Panc1 (cell line): ENCODE data around the gene NUDT9. TPM values are rescaled to one million over a fixed set of nuclear protein-coding genes. Genes with fewer than 3 reads are reported as not detected.
A peak's percentile ranks its signal among the peaks of the same experiment; 100 is the strongest.

Experiments
- ATAC-seq: fragments of 200-7000 bp; cut with Tn5 transposase; 2 replicates; pipeline ENCODE4 v1.9.1; 2020; ENCODE audit warnings: mild to moderate bottlenecking, moderate library complexity
- BruUV-seq: library from RNA; stranded (reverse); fragments of 400-500 nt; replicated peaks from 2 replicates; lab custom pipeline; 2021; lab: Mats Ljungman, UMichigan
- CTCF ChIA-PET: fragments of 300-600 bp; sonication (Branson Sonifier 250); formaldehyde crosslinking; loops from one replicate; lab custom pipeline; 2022; ENCODE audit warnings: antibody characterized with exemption; lab: Charles Lee
- POLR2A ChIA-PET: fragments of 300-600 bp; sonication (Branson Sonifier 250); formaldehyde crosslinking; loops from one replicate; lab custom pipeline; 2022; ENCODE audit warnings: antibody characterized with exemption; lab: Charles Lee
- DNase-seq: peaks from one replicate; pipeline ENCODE4 v3.0.0-alpha.2; 2010; ENCODE audit warnings: low read depth, low spot score
- H3K27ac ChIP-seq: 2 replicates; pipeline ENCODE4 v1.5.1; 2011; ENCODE audit warnings: mild to moderate bottlenecking, low read length, inconsistent platforms
- H3K27me3 ChIP-seq: fragments of 200-500 bp; sonication (Bioruptor generic); 2 replicates; pipeline ENCODE4 v1.6.0; 2014; ENCODE audit warnings: low read length, inconsistent platforms; ENCODE audit not compliant: control insufficient read depth, insufficient read depth
- H3K36me3 ChIP-seq: fragments of 200-500 bp; sonication (Bioruptor generic); 2 replicates; pipeline ENCODE4 v1.5.1; 2014; ENCODE audit warnings: inconsistent platforms, mild to moderate bottlenecking, low read length, moderate library complexity; ENCODE audit not compliant: control insufficient read depth, insufficient read depth
- H3K4me1 ChIP-seq: 2 replicates; pipeline ENCODE4 v1.5.1; 2011; ENCODE audit warnings: inconsistent platforms, mild to moderate bottlenecking, low read length, moderate library complexity; ENCODE audit not compliant: control insufficient read depth, insufficient read depth
- H3K4me3 ChIP-seq, 2 experiments: 2 replicates each; pipeline ENCODE4 v1.5.1; 2011 to 2012; ENCODE audit warnings: low read depth in 2 of 2, low read length in 2 of 2, mild to moderate bottlenecking in 2 of 2, inconsistent platforms in 1 of 2, moderate library complexity in 1 of 2
- H3K9me3 ChIP-seq: fragments of 200-500 bp; sonication (Bioruptor generic); 2 replicates; pipeline ENCODE4 v1.5.1; 2014; ENCODE audit warnings: low read depth, mild to moderate bottlenecking, inconsistent platforms, low read length, moderate library complexity; ENCODE audit not compliant: control insufficient read depth, insufficient read depth
- POLR2AphosphoS5 ChIP-seq: IDR thresholded peaks from 2 replicates; pipeline ENCODE4 v1.6.1; 2012; ENCODE audit warnings: mild to moderate bottlenecking, low read depth, low read length, moderate library complexity
- SIN3A ChIP-seq: IDR thresholded peaks from 2 replicates; pipeline ENCODE4 v1.6.1; 2012; ENCODE audit warnings: low read depth, mild to moderate bottlenecking, low read length, moderate library complexity, borderline replicate concordance; ENCODE audit not compliant: insufficient read depth
- TCF7L2 ChIP-seq: IDR thresholded peaks from 2 replicates; pipeline ENCODE4 v1.6.1; 2011; ENCODE audit warnings: mild to moderate bottlenecking, low read depth, low read length, inconsistent platforms
- in situ Hi-C: cut with HindIII; loops from 2 replicates; pipeline ENCODE4 v1.10.0; 2016; ENCODE audit warnings: low sequenced_read_pairs, low pct_unique_long_range_greater_than_20kb
- intact Hi-C: fragments of 100-400 bp; cut with micrococcal nuclease; formaldehyde crosslinking; loops from one replicate; pipeline ENCODE4 v1.10.0; 2022; ENCODE audit not compliant: unreplicated experiment
- total RNA-seq: library from RNA; stranded (reverse); gene quantifications from one replicate; pipeline ENCODE4 v1.2.1, GENCODE V29; 2021; ENCODE audit not compliant: unreplicated experiment
- TF ChIP-seq, protein P1 (sequence below), 2 experiments: IDR thresholded peaks; 2 replicates each; pipeline ENCODE4 v1.6.1; 2011 to 2012; ENCODE audit warnings: low read depth in 2 of 2, control low read depth in 1 of 2, low read length in 1 of 2, mild to moderate bottlenecking in 1 of 2, moderate library complexity in 1 of 2; ENCODE audit not compliant: insufficient read depth in 1 of 2
- TF ChIP-seq, protein P2 (sequence below): fragments of 450-650 bp; IDR thresholded peaks from 2 replicates; pipeline ENCODE4 v1.5.1; 2017; ENCODE audit warnings: mild to moderate bottlenecking

Gene NUDT9
- total RNA-seq, 1 experiment from 2014 or later = 21.7 TPM

DNA sequence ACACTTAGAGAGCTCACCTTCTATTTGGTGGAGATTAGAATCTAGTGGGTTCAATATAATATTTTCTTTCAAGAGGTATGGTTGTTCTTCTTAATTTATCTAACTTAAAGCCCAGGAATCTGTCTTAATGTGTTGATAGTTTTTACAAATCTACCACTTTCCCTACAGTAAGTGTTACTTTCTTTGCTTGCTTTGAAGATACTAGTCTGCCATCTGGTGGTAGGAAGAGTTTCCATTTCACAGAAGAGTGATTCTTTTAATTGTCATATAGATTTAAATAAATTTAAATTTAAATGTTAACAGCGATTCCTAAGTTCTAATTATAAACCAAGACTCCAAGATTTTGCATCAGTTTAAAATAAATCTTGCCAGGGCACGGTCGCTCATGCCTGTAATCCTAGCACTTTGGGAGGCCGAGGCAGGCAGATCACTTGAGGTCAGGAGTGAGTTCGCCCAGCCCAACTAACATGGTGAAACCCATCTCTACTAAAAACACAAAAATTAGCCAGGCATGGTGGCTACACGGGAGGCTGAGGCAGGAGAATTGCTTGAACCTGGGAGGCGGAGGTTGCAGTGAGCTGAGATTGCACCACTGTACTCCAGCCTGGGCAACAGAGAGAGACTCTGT, 43.5 kb downstream of the NUDT9 start:
- no TSS peak for BruUV-seq
- no peak for DNase-seq
- intact Hi-C loops (loop anchor here (2.0 to 5.0 kb wide), 2 partner anchors 89 to 195 kb away; no protein-coding TSS in a partner anchor), in situ Hi-C loops (no loop called here)
- ChIA-PET POLR2A (no interaction called here), CTCF (interaction anchor here (0.7 kb wide), 2 partner anchors 8 to 90 kb away, joined by 3 read pairs; no protein-coding TSS in a partner anchor)
- peak; percentile 75; the same call in 1 of the 2 replicates for ATAC-seq
- H3K4me3 ChIP-seq = no peak overlapping the region
- no peaks in the 10 kb centered on the region for H3K9me3 ChIP-seq
- TF ChIP-seq, protein P1, sequence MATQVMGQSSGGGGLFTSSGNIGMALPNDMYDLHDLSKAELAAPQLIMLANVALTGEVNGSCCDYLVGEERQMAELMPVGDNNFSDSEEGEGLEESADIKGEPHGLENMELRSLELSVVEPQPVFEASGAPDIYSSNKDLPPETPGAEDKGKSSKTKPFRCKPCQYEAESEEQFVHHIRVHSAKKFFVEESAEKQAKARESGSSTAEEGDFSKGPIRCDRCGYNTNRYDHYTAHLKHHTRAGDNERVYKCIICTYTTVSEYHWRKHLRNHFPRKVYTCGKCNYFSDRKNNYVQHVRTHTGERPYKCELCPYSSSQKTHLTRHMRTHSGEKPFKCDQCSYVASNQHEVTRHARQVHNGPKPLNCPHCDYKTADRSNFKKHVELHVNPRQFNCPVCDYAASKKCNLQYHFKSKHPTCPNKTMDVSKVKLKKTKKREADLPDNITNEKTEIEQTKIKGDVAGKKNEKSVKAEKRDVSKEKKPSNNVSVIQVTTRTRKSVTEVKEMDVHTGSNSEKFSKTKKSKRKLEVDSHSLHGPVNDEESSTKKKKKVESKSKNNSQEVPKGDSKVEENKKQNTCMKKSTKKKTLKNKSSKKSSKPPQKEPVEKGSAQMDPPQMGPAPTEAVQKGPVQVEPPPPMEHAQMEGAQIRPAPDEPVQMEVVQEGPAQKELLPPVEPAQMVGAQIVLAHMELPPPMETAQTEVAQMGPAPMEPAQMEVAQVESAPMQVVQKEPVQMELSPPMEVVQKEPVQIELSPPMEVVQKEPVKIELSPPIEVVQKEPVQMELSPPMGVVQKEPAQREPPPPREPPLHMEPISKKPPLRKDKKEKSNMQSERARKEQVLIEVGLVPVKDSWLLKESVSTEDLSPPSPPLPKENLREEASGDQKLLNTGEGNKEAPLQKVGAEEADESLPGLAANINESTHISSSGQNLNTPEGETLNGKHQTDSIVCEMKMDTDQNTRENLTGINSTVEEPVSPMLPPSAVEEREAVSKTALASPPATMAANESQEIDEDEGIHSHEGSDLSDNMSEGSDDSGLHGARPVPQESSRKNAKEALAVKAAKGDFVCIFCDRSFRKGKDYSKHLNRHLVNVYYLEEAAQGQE (IDR thresholded peaks at IDR 0.05; ENCODE audit: insufficient read depth in 1 of 2, low read depth in 2 of 2, low read length in 1 of 2) = no peak
- TF ChIP-seq, protein P2, sequence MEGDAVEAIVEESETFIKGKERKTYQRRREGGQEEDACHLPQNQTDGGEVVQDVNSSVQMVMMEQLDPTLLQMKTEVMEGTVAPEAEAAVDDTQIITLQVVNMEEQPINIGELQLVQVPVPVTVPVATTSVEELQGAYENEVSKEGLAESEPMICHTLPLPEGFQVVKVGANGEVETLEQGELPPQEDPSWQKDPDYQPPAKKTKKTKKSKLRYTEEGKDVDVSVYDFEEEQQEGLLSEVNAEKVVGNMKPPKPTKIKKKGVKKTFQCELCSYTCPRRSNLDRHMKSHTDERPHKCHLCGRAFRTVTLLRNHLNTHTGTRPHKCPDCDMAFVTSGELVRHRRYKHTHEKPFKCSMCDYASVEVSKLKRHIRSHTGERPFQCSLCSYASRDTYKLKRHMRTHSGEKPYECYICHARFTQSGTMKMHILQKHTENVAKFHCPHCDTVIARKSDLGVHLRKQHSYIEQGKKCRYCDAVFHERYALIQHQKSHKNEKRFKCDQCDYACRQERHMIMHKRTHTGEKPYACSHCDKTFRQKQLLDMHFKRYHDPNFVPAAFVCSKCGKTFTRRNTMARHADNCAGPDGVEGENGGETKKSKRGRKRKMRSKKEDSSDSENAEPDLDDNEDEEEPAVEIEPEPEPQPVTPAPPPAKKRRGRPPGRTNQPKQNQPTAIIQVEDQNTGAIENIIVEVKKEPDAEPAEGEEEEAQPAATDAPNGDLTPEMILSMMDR = peak; percentile 56; the same call in 1 of the 2 replicates
- no peaks in the 10 kb centered on the region for H3K27me3 ChIP-seq
- no peak overlapping the region for H3K27ac ChIP-seq
- H3K36me3 ChIP-seq = no peaks in the 10 kb centered on the region
- H3K4me1 ChIP-seq = no peaks in the 10 kb centered on the region

DNA sequence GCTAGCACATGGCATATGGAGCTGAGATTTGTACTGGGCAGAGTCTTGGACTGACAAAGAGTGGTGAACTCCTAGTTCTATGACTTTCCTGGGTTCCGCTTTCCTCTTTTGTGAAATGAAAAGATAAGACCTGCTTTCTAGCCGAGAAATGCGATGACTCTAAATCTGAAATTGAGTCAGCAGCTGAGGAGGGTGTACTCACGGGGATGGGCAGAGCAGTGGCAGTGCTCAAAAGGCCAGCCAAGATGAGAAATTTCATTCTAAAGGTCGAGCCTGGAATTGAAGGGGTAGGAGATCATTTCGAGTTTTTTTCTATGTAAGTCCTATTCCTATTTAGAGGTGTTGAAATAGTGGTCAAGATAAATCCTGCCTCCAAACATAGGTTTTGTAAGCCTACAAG, 47.0 kb downstream of the NUDT9 start:
- H3K4me3 ChIP-seq = no peak overlapping the region
- no peak for DNase-seq
- in situ Hi-C loops (no loop called here), intact Hi-C loops (loop anchor here (5.0 kb wide), 1 partner anchor 92 kb away; no protein-coding TSS in a partner anchor)
- no peaks in the 10 kb centered on the region for H3K9me3 ChIP-seq
- H3K4me1 ChIP-seq = no peaks in the 10 kb centered on the region
- no peak overlapping the region for H3K27ac ChIP-seq
- H3K36me3 ChIP-seq = no peaks in the 10 kb centered on the region
- no peaks in the 10 kb centered on the region for H3K27me3 ChIP-seq
- no peak for ATAC-seq
- CTCF ChIA-PET = no interaction called here
- BruUV-seq = no TSS peak
- TF ChIP-seq SIN3A = no peak
- TF ChIP-seq TCF7L2 = no peak
- TF ChIP-seq POLR2AphosphoS5 = no peak
- TF ChIP-seq, protein P2 = no peak
- TF ChIP-seq, protein P1 (IDR thresholded peaks at IDR 0.05; ENCODE audit: insufficient read depth in 1 of 2, low read depth in 2 of 2, low read length in 1 of 2) = no peak
- POLR2A ChIA-PET = interaction anchor here (0.7 kb wide), 1 partner anchor 79 kb away, joined by 5 read pairs; no protein-coding TSS in a partner anchor
